Head of caudate nucleus (tissue), 42 donors: ENCODE data around the gene MTHFSD.

Experiments used
- DNase-seq, 42 donors: peaks; one replicate each; pipeline versions ENCODE4 v3.0.0 to v3.0.0-alpha.2; 2020 to 2021; ENCODE audit warnings: mixed read lengths in 7 of 42
- intact Hi-C: fragments of 100-400 bp; cut with DNase I; formaldehyde crosslinking; loops from one replicate; pipeline ENCODE4 v1.15.0; 2022

The MTHFSD gene

DNA sequence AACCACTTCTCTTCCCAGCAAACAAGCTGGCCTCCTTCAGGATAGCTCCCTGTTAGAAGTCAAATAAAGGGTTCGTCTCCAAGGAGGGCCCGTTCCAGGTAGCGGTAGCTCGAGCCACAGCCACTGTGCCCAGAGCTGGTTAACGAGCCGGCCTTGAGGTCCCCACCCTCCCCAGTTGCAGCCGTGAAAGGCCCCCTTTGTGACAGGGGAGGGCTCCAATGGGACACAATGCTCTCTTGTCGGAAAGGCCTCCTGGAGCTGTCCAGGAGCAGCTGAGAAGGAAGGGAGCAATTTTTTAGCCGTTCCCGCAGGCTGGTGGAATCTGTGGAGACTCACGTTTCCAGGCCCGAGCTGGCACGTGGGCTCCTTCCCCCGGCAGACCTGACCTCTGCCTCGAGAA lies 74.6 kb downstream of the MTHFSD start:
- intact Hi-C loops, result no loop called here
- peak in 41 of 42 donors; percentile 19 to 81 (median 50) for DNase-seq
